GM19035 (cell line): Measurements from ENCODE around the gene TBX4.
"Not testable (repeated sequence)": the region's sequence is repeated elsewhere in the genome, so short reads cannot be mapped to it uniquely, and the experiment has no call there.

ENCODE experiments used
- ATAC-seq: cut with Tn5 transposase; IDR thresholded peaks from one replicate; pipeline ENCODE4 v1.9.1; 2021; ENCODE audit not compliant: unreplicated experiment

TBX4 gene

GRCh38 chr17:61496174-61496956 lies 44.1 kb downstream of the TBX4 start:
- no peak for ATAC-seq

- ATAC-seq: no peak
Observed at GRCh38 chr17:61496957-61497653, 44.9 kb downstream of the TBX4 start.

DNA sequence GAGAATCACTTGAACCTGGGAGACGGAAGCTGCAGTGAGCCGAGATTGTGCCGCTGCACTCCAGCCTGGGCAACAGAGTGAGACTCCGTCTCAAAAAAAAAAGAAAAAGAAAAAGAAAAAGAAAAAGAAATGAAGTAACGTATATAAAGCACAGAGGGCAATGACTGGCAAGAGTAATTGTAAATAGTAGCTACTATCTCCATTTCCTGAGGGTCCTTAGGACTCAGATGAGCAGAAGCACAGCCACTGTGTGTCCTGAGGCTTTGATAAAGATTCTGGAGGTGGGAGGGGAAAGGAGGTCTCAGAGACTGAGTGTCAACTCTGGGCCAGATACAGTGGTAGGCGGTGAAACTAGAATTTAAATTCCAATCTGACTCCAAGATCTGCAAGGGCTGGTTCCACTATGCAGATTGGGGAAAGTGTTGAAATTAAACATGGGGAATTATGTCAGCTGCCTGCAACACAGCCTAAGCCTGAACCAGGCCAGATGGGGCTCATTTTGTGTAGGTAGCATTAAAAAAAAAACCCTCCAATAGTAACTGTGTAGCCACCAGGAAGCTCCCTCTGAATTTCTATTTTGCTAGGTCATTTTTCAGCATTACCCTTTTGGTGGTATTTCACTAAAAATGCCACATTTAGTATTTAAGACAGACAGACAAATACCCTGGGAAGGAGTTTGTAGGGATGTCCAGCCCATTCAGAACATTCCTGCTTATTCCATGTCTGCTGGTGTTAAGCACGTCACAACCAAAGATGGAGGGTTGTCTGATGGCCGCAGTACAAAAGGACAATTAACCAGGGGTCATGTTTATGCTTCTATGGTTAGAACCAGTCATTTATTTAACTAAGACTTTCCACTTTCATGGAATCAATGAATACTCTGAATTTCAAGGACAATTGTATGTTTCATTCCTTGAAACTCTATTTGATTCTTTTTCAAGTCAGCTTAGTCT lies 46.1 kb downstream of the TBX4 start:
- no peak for ATAC-seq

- ATAC-seq: no peak
Observed at GRCh38 chr17:61499632-61500031, 47.4 kb downstream of the TBX4 start.

DNA sequence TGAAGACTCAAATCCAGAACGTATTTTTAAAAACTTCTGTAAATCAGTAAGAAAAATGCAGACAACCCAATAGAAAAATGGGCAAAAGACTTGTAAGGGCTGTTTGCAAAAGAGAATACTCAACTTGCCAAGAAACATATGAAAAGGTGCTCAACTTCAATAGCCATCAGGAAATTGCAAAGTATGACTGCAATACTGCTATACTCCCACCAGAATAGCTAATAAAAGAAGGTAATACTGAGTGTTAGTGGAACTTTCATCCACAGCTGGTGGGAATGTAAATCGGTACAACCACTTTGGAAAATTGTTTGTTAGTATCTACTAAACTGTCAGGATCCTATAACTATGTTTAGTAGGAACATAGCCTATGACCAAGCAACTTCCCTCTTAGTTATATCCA lies 48.1 kb downstream of the TBX4 start:
- no peak for ATAC-seq

GRCh38 chr17:61502292-61502691 lies 50.1 kb downstream of the TBX4 start:
- no peak for ATAC-seq

DNA sequence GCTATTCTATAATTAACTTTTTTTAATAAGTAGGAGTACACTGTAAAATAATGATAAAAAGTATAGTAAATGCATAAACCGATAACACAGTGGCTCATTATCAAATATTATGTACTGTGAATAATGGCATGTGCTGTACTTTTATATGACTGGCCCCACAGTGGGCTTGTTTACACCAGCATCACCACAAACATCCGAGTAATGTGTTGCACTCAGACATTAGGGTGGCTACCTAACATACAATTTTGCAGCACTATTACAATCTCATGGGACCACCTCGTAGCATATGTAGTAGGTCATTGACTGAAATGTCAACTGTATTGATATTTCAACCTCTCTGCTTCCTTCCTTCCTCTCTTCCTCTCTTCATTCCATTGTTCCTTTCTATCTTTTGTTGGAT lies 51.7 kb downstream of the TBX4 start:
- no peak for ATAC-seq

DNA sequence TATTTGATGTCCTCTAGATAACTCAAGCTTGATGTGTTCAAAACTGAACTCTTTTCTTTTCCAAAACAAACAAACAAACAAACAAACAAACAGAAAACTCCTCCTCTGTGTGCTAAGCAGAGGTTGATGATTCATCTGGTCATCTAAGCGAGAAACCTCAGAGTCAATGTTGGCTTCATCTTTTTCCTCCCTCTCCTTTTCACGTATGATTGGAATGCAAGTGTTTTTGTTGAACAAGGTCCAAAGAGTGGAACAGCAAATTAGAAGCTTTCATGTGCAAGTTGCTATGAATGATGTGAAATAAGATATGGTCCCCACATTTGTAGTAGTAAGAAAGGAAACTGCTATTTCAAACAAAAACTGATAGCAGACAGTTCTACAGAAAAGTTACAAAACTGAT lies 52.5 kb downstream of the TBX4 start:
- no peak for ATAC-seq

GRCh38 chr17:61505846-61506627 lies 53.8 kb downstream of the TBX4 start:
- ATAC-seq: no peak

DNA sequence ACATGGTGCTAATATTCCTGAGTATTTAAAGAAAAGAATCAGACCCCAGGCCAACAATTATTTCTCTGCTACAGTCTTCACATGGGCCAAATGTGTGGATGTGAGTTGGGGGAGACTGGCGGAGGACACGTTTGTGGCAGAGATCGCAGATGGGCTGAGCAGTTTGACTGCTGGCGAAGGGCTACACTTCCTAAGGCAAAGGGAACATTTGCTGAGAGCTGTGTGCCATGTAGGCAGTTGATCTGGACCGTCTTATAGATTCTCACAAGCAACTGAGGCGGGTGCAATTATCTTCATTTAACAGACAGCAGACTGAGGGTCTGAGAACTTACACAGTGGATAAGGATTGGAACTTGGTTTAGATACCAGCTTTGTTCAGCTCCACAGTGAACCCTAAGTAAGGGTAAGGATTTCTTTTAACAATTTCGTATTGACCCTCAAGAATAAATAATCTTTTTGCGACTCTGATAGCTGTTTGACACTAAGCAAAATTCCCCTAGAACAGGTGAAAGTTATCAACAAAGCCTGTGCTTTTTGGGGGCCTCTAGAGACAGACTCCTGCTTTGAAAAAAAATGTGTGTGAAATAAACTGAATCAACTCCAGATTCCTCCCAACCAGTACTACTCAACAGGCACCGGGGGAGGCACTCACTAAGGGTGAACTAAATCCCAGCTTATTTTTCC lies 55.3 kb downstream of the TBX4 start:
- no peak for ATAC-seq

GRCh38 chr17:61508912-61509311 lies 56.7 kb downstream of the TBX4 start:
- ATAC-seq: no peak

- not testable (repeated sequence) for ATAC-seq
Observed at GRCh38 chr17:61509454-61509853, 57.2 kb downstream of the TBX4 start.

GRCh38 chr17:61510237-61510636 lies 58.0 kb downstream of the TBX4 start:
- no peak for ATAC-seq

- ATAC-seq: no peak
Observed at GRCh38 chr17:61510991-61511390, 58.8 kb downstream of the TBX4 start.

- no peak for ATAC-seq
Observed at GRCh38 chr17:61511480-61512182, 59.4 kb downstream of the TBX4 start.

GRCh38 chr17:61514491-61514890 lies 62.3 kb downstream of the TBX4 start:
- no peak for ATAC-seq

- ATAC-seq: no peak
Observed at GRCh38 chr17:61517265-61517664, 65.0 kb downstream of the TBX4 start.

DNA sequence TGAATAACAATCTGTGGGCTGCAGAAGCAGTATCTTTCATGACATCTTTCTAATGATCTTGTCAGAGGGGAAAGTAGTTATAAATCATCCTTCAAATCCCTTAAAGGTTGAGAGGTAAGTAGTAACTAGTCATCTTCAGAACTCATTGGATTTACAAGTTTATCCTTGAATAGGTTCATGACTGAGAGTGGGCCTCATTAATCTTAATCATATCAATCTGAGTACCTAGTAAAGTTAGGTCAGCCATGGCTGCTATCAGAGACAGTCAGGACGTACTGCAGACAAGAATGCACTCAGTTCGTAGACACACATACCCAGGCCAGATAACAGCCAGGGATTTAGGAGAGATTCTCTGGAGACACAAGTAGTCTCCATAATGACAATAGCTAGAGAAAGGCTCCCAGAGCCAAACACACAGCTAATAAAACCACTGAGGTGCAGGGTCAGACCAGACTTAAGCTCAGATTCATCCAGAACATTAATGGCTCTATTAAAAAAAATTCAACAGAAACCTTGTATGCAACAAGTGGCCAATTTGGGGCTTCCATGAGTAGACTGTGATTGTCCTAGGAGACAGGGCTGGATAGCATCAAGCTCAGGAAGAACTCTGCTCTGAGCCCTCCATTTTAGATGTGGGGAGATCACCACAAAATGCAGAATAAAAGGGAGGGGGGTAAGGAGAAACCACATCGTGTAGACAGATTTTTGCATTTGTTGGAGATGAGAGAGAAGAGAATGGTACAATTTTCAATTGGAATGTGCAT lies 65.8 kb downstream of the TBX4 start:
- ATAC-seq: no peak

- no peak for ATAC-seq
Observed at GRCh38 chr17:61519139-61519538, 66.9 kb downstream of the TBX4 start.
